Right lobe of liver (tissue), 6 donors: ENCODE results near the gene CLIC6. TPM values are rescaled to one million over a fixed set of nuclear protein-coding genes. Genes with fewer than 3 reads are reported as not detected.
A peak's percentile ranks its signal among the peaks of the same experiment; 100 is the strongest.

Source experiments
- ATAC-seq, 4 donors: fragments of 200-7000 bp; cut with Tn5 transposase; one replicate each; pipeline ENCODE4 v1.9.1; 2020; ENCODE audit warnings: mild to moderate bottlenecking in 4 of 4, moderate library complexity in 4 of 4
- DNase-seq, 3 donors: peaks; one replicate each; pipeline ENCODE4 v3.0.0-alpha.2; 2020
- H3K27ac ChIP-seq, 3 donors: fragments of 200-600 bp; one replicate each; pipeline ENCODE4 v1.8.0; 2022
- H3K27me3 ChIP-seq, 2 donors: fragments of 200-600 bp; one replicate each; pipeline ENCODE4 v1.8.0; 2022
- H3K36me3 ChIP-seq, 4 donors: fragments of 200-600 bp; sonication (generic) in 1 of 4; one replicate each; pipeline versions ENCODE4 v1.5.1 to v1.8.0; 2017 to 2022; ENCODE audit warnings: control low read depth in 1 of 4
- H3K4me1 ChIP-seq, 4 donors: fragments of 200-600 bp; sonication (generic) in 1 of 4; one replicate each; pipeline versions ENCODE4 v1.5.1 to v1.8.0; 2017 to 2022; ENCODE audit warnings: control low read depth in 1 of 4
- H3K4me3 ChIP-seq, 3 donors: fragments of 200-600 bp; one replicate each; pipeline ENCODE4 v1.8.0; 2022
- H3K9me3 ChIP-seq, 4 donors: fragments of 200-600 bp; sonication (generic) in 1 of 4; one replicate each; pipeline versions ENCODE4 v1.5.1 to v1.8.0; 2017 to 2022; ENCODE audit warnings: control low read depth in 1 of 4
- POLR2A ChIP-seq: fragments of 450-650 bp; IDR thresholded peaks from one replicate; pipeline ENCODE4 v1.6.1; 2017; ENCODE audit warnings: antibody characterized with exemption, mild to moderate bottlenecking
- WGBS: methylation state at CpG from one replicate; pipeline ENCODE4 v1.1.6; 2018; ENCODE audit warnings: low coverage, low lambda C conversion rate; ENCODE audit not compliant: insufficient coverage; ENCODE audit errors: missing lambda C conversion rate; 5-methylcytosine and 5-hydroxymethylcytosine counted together
- intact Hi-C, 2 donors: fragments of 100-400 bp; cut with DNase I; formaldehyde crosslinking; loops; one replicate each; pipeline versions ENCODE4 v1.11.2 to v1.14.1; 2022
- total RNA-seq, 6 experiments: library from RNA; depleted of rRNA in 2 of 6; stranded (reverse); fragments of >200 nt in 2 of 6; fragmentation: NEBNext Ultra II Directional in 3 of 6; extraction: Animal tissue kit (Norgen Biotek cat#: 25700) in 3 of 6; gene quantifications; one replicate each; pipeline versions ENCODE4 v1.1.0 to v1.2.4, GENCODE V29; 2016 to 2023
- TF ChIP-seq, protein P1 (sequence below), 4 donors: fragments of 200-600 bp in 3 of 4; fragments of 450-650 bp in 1 of 4; IDR thresholded peaks; one replicate each; pipeline versions ENCODE4 v1.5.1 to v1.8.0; 2016 to 2022; ENCODE audit warnings: antibody characterized with exemption in 4 of 4, mild to moderate bottlenecking in 2 of 4
- donor health status: DM: no; HTN: yes; CAD: no.
- donor health status: DM: no; HTN: no; CAD: no.
- donor health status: DM: no; HTN: no; CAD: no.
- donor health status: DM: no; HTN: yes; CAD: no.
- donor health status: DM: no; HTN: yes; CAD: no.

Gene CLIC6
- total RNA-seq, 6 experiments from 2014 or later, result 0.25 to 0.63 (median 0.43) TPM

- WGBS, result 78% methylated on average over 5 of the region's 8 CpGs
- DNase-seq, result no peak
- no peak for TF ChIP-seq POLR2A
- TF ChIP-seq, protein P1, sequence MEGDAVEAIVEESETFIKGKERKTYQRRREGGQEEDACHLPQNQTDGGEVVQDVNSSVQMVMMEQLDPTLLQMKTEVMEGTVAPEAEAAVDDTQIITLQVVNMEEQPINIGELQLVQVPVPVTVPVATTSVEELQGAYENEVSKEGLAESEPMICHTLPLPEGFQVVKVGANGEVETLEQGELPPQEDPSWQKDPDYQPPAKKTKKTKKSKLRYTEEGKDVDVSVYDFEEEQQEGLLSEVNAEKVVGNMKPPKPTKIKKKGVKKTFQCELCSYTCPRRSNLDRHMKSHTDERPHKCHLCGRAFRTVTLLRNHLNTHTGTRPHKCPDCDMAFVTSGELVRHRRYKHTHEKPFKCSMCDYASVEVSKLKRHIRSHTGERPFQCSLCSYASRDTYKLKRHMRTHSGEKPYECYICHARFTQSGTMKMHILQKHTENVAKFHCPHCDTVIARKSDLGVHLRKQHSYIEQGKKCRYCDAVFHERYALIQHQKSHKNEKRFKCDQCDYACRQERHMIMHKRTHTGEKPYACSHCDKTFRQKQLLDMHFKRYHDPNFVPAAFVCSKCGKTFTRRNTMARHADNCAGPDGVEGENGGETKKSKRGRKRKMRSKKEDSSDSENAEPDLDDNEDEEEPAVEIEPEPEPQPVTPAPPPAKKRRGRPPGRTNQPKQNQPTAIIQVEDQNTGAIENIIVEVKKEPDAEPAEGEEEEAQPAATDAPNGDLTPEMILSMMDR (IDR thresholded peaks at IDR 0.05), result no peak
- Histone ChIP-seq H3K27ac (no peak overlapping the region), H3K4me1 (no peaks in the 10 kb centered on the region), H3K4me3 (no peak overlapping the region), H3K36me3 (no peaks in the 10 kb centered on the region), H3K9me3 (no peaks in the 10 kb centered on the region), H3K27me3 (no peaks in the 10 kb centered on the region)
- intact Hi-C loops, result no loop called here
- no peak for ATAC-seq
Observed at GRCh38 chr21:34701726-34702125, 32.9 kb downstream of the CLIC6 start.

- H3K27ac ChIP-seq, result no peak overlapping the region
- peak in 1 of 3 donors; percentile 9 for DNase-seq
Observed at GRCh38 chr21:34702341-34703170, 33.8 kb downstream of the CLIC6 start.

GRCh38 chr21:34703571-34703970 is 34.8 kb downstream of the CLIC6 start:
- Histone ChIP-seq H3K4me1 (no peaks in the 10 kb centered on the region), H3K27me3 (no peaks in the 10 kb centered on the region), H3K36me3 (no peaks in the 10 kb centered on the region), H3K4me3 (no peak overlapping the region), H3K27ac (no peak overlapping the region), H3K9me3 (no peaks in the 10 kb centered on the region)
- no peak for TF ChIP-seq POLR2A
- TF ChIP-seq, protein P1 (IDR thresholded peaks at IDR 0.05), result no peak
- DNase-seq (no peak), ATAC-seq (no peak)
- WGBS, result 69% methylated on average over 8 of the region's 12 CpGs
- intact Hi-C loops, result no loop called here

More at GRCh38 chr21:34702341-34703170, 33.8 kb downstream of the CLIC6 start:
- H3K36me3 ChIP-seq, result no peaks in the 10 kb centered on the region
- ATAC-seq, result no peak
- TF ChIP-seq POLR2A, result no peak
- TF ChIP-seq, protein P1 (IDR thresholded peaks at IDR 0.05), result no peak
- H3K4me1 ChIP-seq, result no peaks in the 10 kb centered on the region
- WGBS, result 48% methylated on average over 7 of the region's 22 CpGs
- no peak overlapping the region for H3K4me3 ChIP-seq
- H3K9me3 ChIP-seq, result no peaks in the 10 kb centered on the region
- intact Hi-C loops, result no loop called here
- no peaks in the 10 kb centered on the region for H3K27me3 ChIP-seq

DNA sequence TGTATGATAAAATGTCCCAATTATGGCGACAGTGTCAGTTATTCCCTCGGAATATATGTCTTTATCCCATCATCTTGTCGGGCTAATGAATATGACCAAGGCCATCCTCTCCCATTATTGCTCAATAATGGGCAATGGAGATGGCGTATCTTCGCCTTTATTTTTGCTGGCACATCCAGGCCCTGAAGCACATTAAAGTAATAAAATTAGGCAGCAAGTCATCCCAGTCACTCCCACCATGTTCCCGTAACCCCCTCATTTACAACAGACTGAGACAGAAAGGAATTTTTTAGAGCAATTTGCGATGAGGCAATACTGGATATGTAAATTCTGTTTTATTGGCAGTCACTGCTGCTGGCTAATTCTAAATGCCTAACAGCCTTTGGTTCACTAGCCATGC is 35.3 kb downstream of the CLIC6 start:
- Histone ChIP-seq H3K9me3 (no peaks in the 10 kb centered on the region), H3K4me3 (no peak overlapping the region), H3K36me3 (no peaks in the 10 kb centered on the region), H3K27me3 (no peaks in the 10 kb centered on the region), H3K4me1 (no peaks in the 10 kb centered on the region), H3K27ac (no peak overlapping the region)
- no peak for ATAC-seq
- no peak for DNase-seq
- no peak for TF ChIP-seq POLR2A
- TF ChIP-seq, protein P1 (IDR thresholded peaks at IDR 0.05), result no peak
- WGBS, result 60% methylated on average over 6 of the region's 7 CpGs
- intact Hi-C loops, result no loop called here
